HG03558 (cell line): Measurements from ENCODE around the gene TFR2.
"Not testable (repeated sequence)": the region's sequence is repeated elsewhere in the genome, so short reads cannot be mapped to it uniquely, and the experiment has no call there.

Source experiments
- ATAC-seq: cut with Tn5 transposase; IDR thresholded peaks from one replicate; pipeline ENCODE4 v1.9.1; 2021; ENCODE audit warnings: moderate number of reproducible peaks; ENCODE audit not compliant: unreplicated experiment; ENCODE audit errors: extremely low read depth

The TFR2 gene

DNA sequence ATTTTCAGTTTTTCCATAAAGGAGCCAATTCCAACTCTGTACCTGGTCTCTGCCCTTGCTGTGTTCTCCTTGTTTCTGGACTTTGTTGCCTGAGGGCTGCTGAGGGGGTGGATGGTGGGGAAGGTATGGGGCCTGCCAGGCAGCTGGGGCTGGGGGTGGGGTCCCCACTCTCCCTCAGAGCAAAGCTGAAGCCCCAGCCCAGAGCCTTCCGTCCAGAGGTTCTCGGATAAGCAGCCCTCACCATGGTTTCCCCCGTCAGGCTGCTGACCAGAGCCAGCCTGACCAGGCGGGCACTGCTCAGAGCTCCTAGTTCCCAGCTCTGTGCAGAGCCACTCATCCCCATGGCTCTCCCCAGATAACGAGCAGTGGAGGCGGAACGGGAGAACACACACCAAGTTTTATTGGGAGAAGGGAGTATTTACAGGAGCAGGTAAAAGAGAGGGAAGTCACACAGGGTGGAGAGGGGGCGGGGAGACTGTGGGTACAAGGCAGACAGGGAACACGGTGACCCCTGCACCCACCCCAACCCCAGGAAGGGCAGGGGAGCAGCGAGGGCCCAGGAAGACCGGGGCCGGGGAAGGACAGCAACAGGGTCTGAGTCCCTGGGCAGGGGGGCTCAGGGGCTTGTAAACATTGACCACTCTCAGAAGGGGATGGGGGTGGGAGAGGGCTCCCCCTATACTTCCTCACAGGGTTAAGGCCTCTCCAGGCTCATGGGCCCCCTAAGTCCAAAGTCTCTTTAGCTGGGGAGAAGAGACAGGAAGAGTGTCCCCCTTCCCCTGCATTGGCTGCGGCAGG, 38.0 kb upstream of the TFR2 start:
- no peak for ATAC-seq

DNA sequence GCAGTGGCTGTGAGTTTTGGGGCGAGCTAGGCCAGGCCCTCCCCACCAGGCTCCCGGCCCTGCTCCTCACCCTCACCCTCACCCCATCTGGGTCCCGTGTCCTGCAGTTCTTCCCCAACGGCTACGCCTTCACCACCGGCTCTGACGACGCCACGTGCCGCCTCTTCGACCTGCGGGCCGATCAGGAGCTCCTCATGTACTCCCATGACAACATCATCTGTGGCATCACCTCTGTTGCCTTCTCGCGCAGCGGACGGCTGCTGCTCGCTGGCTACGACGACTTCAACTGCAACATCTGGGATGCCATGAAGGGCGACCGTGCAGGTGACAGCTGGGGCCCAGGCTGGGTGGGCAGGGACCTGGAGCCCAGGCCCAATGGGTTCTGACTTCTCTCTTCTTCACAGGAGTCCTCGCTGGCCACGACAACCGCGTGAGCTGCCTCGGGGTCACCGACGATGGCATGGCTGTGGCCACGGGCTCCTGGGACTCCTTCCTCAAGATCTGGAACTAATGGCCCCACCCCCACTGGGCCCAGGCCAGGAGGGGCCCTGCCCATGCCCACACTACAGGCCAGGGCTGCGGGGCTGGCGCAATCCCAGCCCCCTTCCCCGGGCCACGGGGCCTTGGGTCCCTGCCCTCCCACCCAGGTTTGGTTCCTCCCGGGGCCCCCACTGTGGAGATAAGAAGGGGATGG, 37.1 kb upstream of the TFR2 start:
- no peak for ATAC-seq

- no peak for ATAC-seq
These were observed 36.2 kb upstream of the TFR2 start for GRCh38 chr7:100677308-100678267.

- no peak for ATAC-seq
These were observed 35.4 kb upstream of the TFR2 start for GRCh38 chr7:100676501-100677306.

DNA sequence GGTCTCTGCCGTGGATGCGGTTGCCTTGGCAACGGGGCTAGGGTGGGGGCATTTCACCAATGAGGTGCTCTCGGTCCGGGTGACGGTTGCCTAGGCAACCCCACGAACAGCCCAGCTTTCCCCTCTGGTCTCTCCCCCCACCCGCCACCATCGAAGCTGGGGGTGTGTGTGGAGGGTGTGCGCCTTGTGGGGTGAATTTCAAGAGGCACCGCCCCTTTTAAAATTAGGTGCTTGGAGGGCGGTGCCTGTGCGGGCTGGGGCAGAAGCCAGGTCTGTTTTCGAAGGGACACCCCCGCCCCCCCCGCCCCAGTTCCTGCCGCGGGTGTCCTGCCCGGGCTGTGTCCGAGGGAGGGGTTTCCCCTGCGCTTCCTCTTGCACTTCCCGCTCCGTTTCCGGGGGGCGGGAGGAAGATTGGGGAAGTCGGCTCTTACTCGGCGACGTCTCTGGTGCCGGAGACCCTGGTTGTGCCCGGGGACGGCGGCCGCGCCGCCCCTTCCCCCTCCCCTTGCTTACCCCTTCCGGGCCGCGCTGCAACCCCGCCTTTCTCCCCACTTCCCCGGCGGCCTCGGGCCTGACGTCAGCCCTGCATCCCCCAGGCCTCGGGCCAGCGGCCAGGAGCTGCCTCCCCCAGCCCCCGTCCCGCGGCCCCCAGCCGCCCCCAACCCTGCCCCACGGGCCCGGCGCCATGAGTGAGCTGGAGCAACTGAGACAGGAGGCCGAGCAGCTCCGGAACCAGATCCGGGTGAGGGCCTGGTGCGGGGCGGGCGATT, 34.4 kb upstream of the TFR2 start:
- no peak for ATAC-seq

DNA sequence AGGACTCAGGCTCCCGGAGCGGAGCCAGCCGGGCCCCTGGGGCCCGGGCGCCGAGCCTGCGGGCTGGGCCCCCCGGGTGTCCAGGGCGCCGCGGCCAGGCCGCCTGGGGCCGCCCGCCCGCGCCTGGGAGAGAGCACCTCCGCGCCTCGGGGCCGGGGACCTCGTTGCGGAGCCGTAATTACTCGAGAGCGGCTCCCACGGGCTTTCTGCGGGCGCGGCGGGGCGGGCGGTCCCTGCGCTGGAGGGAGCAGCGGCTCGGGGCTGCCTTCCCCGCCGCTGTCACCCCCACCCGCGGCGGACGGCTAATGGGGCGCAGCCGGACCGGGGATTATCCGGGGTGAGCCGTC, 33.7 kb upstream of the TFR2 start:
- ATAC-seq = no peak

GRCh38 chr7:100674411-100675104, 33.2 kb upstream of the TFR2 start:
- ATAC-seq = no peak

GRCh38 chr7:100673942-100674410, 32.6 kb upstream of the TFR2 start:
- no peak for ATAC-seq

DNA sequence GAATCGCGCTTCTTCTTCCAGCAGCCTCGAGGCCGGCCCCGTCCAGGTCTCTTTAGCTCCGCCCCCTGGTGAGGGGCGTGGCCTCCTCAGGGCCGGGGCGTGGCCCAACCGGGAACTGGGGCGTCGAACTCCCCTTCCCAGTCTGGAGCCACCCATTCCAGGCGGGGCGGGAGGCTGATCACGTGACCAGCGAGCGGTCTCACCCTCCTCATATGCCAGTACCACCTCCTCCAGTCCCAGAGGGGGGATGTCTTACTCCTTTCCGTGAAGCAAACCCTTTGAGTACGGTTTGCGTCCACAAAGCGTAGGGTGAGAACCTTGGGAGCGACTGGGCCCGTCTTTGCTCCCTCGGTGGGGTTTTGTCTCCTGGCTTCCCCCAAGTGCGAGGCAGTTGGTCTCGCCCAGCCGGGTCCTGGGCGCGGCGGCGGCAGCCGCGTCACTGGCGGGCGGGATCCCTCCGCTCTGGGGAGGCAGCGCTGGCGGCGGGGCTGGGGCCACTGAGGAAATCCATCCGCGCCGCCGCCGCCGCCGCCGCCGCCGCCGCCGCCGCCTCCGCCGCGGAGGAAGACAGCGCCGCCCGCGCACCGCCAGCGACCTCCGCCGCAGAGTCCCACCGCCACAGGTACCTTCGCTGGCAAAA, 32.1 kb upstream of the TFR2 start, which contains the start of gene GNB2:
TSS of gene GNB2 (plus strand) at position 439 of the 640 bp plus-strand sequence. CDS start 2,526 bp downstream, outside the sequence.
- ATAC-seq = peak; percentile 30

DNA sequence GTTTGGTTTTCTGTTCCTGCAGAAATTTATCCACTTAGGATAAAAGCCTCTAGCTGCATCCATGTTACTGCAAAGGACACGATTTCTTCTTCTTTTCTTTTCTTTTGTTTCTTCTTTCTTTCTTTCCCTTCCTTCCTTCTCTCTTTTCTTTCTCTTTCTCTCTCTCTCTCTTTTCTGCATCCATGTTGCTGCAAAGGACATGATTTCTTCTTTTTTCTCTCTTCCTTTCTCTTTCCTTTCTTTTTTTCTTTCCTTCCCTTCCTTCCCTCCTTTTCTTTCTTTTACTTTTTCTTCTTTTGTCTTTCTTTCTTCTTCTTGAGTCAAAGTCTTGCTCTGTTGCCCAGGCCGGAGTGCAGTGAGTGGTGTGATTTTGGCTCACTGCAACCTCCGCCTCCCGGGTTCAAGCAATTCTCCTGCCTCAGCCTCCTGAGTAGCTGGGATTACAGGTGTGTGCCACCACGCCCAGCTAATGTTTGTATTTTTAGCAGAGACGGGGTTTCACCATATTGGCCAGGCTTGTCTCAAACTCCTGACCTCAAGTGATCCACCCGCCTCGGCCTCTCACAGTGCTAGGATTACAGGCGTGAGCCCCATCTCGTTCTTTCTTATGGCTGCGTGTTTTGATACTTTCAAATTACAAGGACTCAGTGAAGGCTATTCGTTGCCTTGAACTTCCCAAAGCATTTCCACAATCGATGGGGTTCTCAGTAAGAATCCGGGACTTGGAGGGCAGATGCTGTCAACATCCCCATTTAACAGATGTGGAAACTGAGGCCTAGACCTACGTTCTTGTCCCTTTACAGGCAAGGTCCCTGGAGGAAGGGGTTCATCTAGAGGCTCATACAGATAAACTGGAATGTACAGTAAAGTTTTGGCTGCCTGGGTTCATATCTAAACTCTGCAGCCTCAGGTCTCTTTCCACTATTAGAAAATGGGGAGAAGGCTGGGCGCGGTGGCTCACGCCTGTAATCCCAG, 30.3 kb upstream of the TFR2 start:
- no peak for ATAC-seq

GRCh38 chr7:100670074-100670473, 28.7 kb upstream of the TFR2 start:
- no peak for ATAC-seq

- not testable (repeated sequence) for ATAC-seq
These were observed 27.8 kb upstream of the TFR2 start for GRCh38 chr7:100669106-100669505.

DNA sequence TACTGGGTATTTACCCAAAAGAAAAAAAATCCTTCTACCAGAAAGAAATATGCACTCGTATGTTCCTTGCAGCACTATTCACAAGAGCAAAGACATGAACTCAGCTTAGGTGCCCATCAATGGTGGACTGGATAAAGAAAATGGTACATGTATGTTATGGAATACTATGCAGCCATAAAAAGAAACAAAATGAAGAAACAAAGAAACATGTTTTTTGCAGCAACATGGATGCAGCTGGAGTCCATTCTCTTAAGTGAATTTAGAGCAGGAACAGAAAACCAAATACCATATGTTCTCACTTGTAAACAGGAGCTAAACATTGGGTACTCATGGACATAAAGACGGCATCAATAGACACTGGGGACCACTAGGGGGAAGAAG, 26.7 kb upstream of the TFR2 start:
- no peak for ATAC-seq

GRCh38 chr7:100667331-100668068, 26.1 kb upstream of the TFR2 start:
- ATAC-seq = no peak

GRCh38 chr7:100665168-100665726, 23.9 kb upstream of the TFR2 start:
- no peak for ATAC-seq
